ENCODE data around the gene CDC27.

DNA sequence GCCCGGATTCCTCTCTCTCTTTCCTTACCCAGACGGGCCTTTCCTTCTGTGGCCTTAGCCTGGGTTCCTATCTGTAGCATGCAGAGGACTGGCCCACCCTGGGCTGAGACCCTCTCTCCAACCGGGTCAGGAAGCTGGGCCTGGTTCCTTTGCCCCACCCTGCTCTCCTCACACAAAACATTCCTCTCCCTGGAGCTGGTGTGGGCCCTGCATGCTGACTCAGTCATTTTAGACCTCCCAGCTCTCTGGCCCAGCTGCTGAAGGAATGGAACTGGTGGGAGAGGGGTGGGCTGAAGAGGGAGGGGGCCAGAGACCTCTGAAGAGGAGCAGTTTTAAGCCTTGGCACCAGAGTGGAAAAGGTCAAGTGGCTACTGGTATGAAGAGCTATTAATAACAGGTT lies 21.0 kb upstream of the CDC27 start:
- TF ChIP-seq, protein P1, sequence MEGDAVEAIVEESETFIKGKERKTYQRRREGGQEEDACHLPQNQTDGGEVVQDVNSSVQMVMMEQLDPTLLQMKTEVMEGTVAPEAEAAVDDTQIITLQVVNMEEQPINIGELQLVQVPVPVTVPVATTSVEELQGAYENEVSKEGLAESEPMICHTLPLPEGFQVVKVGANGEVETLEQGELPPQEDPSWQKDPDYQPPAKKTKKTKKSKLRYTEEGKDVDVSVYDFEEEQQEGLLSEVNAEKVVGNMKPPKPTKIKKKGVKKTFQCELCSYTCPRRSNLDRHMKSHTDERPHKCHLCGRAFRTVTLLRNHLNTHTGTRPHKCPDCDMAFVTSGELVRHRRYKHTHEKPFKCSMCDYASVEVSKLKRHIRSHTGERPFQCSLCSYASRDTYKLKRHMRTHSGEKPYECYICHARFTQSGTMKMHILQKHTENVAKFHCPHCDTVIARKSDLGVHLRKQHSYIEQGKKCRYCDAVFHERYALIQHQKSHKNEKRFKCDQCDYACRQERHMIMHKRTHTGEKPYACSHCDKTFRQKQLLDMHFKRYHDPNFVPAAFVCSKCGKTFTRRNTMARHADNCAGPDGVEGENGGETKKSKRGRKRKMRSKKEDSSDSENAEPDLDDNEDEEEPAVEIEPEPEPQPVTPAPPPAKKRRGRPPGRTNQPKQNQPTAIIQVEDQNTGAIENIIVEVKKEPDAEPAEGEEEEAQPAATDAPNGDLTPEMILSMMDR (conservative IDR thresholded peaks at IDR 0.05; ENCODE audit: low read depth, low read length) = no peak
- TF ChIP-seq EZH2 (IDR thresholded peaks at IDR 0.05; ENCODE audit: borderline replicate concordance, low read depth, low read length, poor library complexity, severe bottlenecking) = no peak
